CD4-positive, CD25-positive, alpha-beta regulatory T cell (primary cell): ENCODE measurements around the gene SORL1. TPM values are rescaled to one million over a fixed set of nuclear protein-coding genes. Genes with fewer than 3 reads are reported as not detected.

ENCODE experiments used
- ATAC-seq, 2 donors: fragments of 150-1000 bp; cut with Tn5 transposase; one replicate each; pipeline ENCODE4 v1.10.0; 2021; ENCODE audit warnings: low read depth in 2 of 2, moderate number of reproducible peaks in 2 of 2, moderate library complexity in 1 of 2
- DNase-seq, 3 donors: peaks; one replicate each; pipeline versions ENCODE4 v3.0.0 to v3.0.0-alpha.2; 2012 to 2022; ENCODE audit warnings: mixed read lengths in 1 of 3
- H3K27ac ChIP-seq: one replicate; pipeline ENCODE4 v1.7.0; 2013; ENCODE audit warnings: mild to moderate bottlenecking, low read length; ENCODE audit not compliant: insufficient read depth, poor library complexity, severe bottlenecking
- H3K27me3 ChIP-seq: one replicate; pipeline ENCODE4 v1.7.0; 2013; ENCODE audit warnings: low read length; ENCODE audit not compliant: control insufficient read depth, insufficient read depth
- H3K36me3 ChIP-seq: one replicate; pipeline ENCODE4 v1.7.0; 2013; ENCODE audit warnings: mild to moderate bottlenecking, low read length, moderate library complexity; ENCODE audit not compliant: control insufficient read depth, insufficient read depth
- H3K4me1 ChIP-seq: 2 replicates; pipeline ENCODE4 v1.7.0; 2013; ENCODE audit warnings: mild to moderate bottlenecking, low read length; ENCODE audit not compliant: insufficient read depth, control insufficient read depth, poor library complexity, severe bottlenecking
- H3K4me3 ChIP-seq: one replicate; pipeline ENCODE4 v1.7.0; 2013; ENCODE audit warnings: low read depth, mild to moderate bottlenecking, low read length, moderate library complexity
- H3K9me3 ChIP-seq, 2 experiments: 1 replicate in 1 of 2; 2 replicates in 1 of 2; pipeline ENCODE4 v1.7.0; 2013; ENCODE audit warnings: low read length in 2 of 2, mild to moderate bottlenecking in 1 of 2, moderate library complexity in 1 of 2; ENCODE audit not compliant: control insufficient read depth in 2 of 2
- H3K27ac Mint-ChIP-seq, 3 donors: one replicate each; pipeline ENCODE4 v1.8.0; 2020 to 2022; ENCODE audit warnings: mild to moderate bottlenecking in 3 of 3, mixed read lengths in 3 of 3, moderate library complexity in 2 of 3
- H3K27me3 Mint-ChIP-seq: one replicate; pipeline ENCODE4 v1.8.0; 2022; ENCODE audit warnings: mild to moderate bottlenecking, mixed read lengths
- H3K36me3 Mint-ChIP-seq: one replicate; pipeline ENCODE4 v1.8.0; 2020; ENCODE audit warnings: mixed read lengths
- H3K4me1 Mint-ChIP-seq, 4 donors: one replicate each; pipeline ENCODE4 v1.8.0; 2020 to 2022; ENCODE audit warnings: mixed read lengths in 4 of 4, mild to moderate bottlenecking in 1 of 4
- H3K4me3 Mint-ChIP-seq, 4 donors: one replicate each; pipeline ENCODE4 v1.8.0; 2020 to 2022; ENCODE audit warnings: mild to moderate bottlenecking in 4 of 4, mixed read lengths in 4 of 4, moderate library complexity in 3 of 4
- H3K9me3 Mint-ChIP-seq, 7 donors: one replicate each; pipeline ENCODE4 v1.8.0; 2020 to 2022; ENCODE audit warnings: mixed read lengths in 7 of 7, mild to moderate bottlenecking in 3 of 7, moderate library complexity in 2 of 7
- polyA plus RNA-seq, 4 donors: library from polyadenylated mRNA; unstranded; fragments of 300-500 nt; fragmentation: Illumina TruSeq; gene quantifications; one replicate each; pipeline ENCODE4 v1.2.3, GENCODE V29; 2021
- total RNA-seq: library from RNA; stranded (reverse); gene quantifications from one replicate; pipeline ENCODE4 v1.2.3, GENCODE V29; 2022

SORL1 gene
- total and polyA plus RNA-seq, 5 donors from 2014 or later: 143 to 441 (median 168) TPM

DNA sequence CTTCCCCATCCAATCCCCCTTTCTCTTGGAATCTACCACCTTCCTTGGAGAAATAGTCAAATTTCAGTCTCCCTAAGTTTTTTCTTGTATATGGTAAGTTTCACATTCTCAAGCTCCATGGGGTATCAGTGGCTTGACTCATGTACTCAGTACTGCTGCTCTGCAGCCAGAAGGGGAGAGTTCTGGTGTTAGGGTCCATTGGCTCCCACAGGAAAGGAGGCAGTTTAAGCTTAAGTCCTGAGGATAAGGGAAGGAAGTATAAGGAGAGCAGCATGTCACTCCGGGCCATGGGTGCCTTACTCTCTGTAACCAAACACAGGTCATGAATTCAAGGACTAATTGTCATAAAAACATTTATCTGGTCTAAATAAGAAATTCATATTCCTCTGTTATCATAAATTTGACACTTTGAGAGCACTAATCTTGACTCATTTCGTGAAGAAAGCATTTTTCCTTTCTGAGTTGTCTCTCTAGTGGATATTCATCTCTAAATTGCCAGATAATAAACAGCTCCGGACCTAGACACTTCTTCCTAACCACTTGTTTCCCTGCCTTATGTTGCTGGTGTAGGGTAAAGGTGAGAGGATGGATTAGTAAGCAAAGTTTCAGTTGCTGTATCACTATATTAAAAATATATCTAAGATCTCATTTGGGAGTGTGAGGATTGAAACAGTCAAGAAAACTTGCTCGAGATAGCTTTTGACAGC lies 20.1 kb upstream of the SORL1 start:
- Mint-ChIP-seq H3K4me3 (no peak overlapping the region), H3K4me1 (peaks cover 0 to 37% (median 12%) of the 10 kb centered on the region in 4 donors), H3K27ac (peak overlapping the region in 2 of 3 donors; percentile 44 to 72), H3K36me3 (peaks cover 9% of the 10 kb centered on the region), H3K27me3 (no peaks in the 10 kb centered on the region), H3K9me3 (no peaks in the 10 kb centered on the region)
- H3K27ac ChIP-seq: no peak overlapping the region
- DNase-seq (no peak), ATAC-seq (no peak)
- no peaks in the 10 kb centered on the region for H3K36me3 ChIP-seq
- H3K9me3 ChIP-seq: no peaks in the 10 kb centered on the region
- H3K4me1 ChIP-seq: peaks cover 6% of the 10 kb centered on the region
- H3K4me3 ChIP-seq: no peak overlapping the region
- no peaks in the 10 kb centered on the region for H3K27me3 ChIP-seq

DNA sequence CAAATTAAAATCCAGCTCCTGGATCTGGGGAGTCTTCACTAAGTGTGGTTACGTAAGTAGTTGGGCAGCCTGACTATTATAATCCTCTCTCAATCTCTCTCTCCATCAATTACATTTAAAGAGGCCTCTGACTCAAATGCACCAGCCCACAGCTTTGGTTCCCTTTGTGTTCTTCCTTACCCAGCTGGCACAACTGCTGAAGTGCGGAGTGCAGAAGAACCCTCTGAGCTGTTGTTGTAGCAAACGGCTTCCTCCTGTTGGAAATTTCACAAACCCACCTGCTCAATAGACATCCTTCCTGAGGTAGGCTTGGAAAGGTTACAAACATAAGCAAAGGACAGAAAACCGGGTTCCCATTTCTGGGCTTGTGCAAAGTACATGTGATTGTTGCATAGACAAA lies 17.0 kb upstream of the SORL1 start:
- Histone ChIP-seq H3K27me3 (no peaks in the 10 kb centered on the region), H3K27ac (no peak overlapping the region), H3K4me1 (no peaks in the 10 kb centered on the region), H3K4me3 (no peak overlapping the region), H3K36me3 (no peaks in the 10 kb centered on the region), H3K9me3 (no peaks in the 10 kb centered on the region)
- ATAC-seq (no peak), DNase-seq (no peak)
- Mint-ChIP-seq H3K36me3 (peaks cover 12% of the 10 kb centered on the region), H3K27ac (peak overlapping the region in 2 of 3 donors; percentile 39 to 81), H3K4me1 (peaks cover 0 to 38% (median 9%) of the 10 kb centered on the region in 4 donors), H3K27me3 (no peaks in the 10 kb centered on the region), H3K4me3 (no peak overlapping the region), H3K9me3 (no peaks in the 10 kb centered on the region)

DNA sequence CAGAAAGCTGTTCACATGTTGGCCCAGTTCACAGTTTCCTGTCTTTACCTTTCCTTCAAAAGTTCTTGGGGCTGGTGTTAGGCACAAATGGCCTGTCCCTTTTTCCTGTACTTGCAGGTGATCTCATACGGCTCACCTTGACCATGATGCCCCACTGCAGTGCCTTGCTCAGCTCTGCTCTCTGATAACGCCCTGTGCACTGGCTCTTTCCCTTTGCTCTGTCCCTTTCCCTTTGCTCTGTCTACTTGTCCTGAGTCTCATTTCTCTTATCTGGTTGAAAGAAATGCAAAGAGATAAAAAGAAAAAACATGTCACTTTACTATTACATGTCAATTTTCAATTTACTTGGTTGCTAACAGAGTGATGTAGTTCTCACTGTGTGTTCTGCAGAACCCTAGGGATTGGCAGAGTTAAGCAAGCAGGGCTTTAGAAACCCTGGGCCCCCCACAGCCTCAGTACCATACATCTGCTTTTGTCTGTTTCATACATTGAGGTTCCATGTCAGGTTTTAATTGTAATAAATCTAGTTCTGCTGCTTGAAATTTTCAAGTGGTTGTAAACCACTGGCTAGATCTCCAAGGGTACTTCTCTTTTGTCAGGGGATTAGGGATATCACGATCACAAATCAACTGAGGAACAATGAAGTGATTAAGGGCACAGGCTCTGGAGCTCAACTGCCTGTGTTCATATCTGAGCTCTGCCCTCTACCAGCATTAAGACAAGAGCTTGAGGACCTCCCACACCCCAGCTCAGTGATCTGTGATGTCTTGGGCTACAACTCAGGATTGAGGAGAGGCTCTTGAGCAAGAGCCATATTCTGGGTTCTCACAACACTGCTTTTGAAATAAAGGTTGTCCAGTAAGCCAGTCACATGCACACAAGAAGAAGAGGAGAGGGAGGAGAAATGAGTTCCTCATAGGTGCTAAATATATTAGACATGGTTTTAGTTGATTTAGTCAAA lies 16.3 kb upstream of the SORL1 start:
- H3K4me1 Mint-ChIP-seq: peaks cover 4 to 42% (median 11%) of the 10 kb centered on the region in 4 donors
- Histone ChIP-seq H3K27me3 (no peaks in the 10 kb centered on the region), H3K27ac (no peak overlapping the region), H3K4me3 (no peak overlapping the region), H3K9me3 (no peaks in the 10 kb centered on the region), H3K4me1 (no peaks in the 10 kb centered on the region), H3K36me3 (no peaks in the 10 kb centered on the region)
- H3K36me3 Mint-ChIP-seq: peaks cover 15% of the 10 kb centered on the region
- peak overlapping the region in 2 of 3 donors; percentile 5 to 81 for H3K27ac Mint-ChIP-seq
- no peaks in the 10 kb centered on the region for H3K27me3 Mint-ChIP-seq
- H3K4me3 Mint-ChIP-seq: no peak overlapping the region
- ATAC-seq (no peak), DNase-seq (no peak)
- H3K9me3 Mint-ChIP-seq: no peaks in the 10 kb centered on the region

DNA sequence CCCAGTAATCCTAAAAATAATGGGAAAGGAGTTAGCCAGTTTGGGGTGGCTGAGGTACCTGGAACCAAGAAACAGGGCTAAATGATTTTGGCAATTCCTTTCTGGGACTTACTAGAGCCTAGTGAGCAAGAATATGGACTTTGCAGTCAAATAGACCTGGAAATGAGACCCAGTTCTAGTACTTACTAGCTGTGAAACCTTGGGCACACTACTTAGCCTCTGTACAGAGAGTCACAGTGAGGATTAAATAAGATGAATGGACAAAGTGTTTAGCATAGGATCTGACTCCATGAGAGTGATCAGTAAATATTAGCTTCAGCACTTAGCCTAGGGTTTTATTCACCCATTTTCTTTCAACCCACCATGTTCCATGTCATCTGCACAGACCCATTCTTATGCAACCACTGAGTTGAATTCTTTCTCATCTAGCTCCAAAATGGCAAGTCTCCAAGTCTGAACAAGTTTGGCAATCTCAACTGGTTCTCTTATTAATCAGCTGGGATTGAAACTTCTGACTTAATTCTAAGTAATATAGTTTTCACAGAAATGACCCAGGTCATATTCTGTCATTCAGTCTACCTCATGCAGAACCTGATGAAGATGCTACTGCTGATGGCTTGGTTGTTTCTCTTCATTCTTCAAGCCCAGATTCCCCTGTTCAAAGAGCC lies 15.0 kb upstream of the SORL1 start:
- no peaks in the 10 kb centered on the region for H3K9me3 Mint-ChIP-seq
- no peaks in the 10 kb centered on the region for H3K36me3 ChIP-seq
- H3K36me3 Mint-ChIP-seq: peaks cover 16% of the 10 kb centered on the region
- no peak overlapping the region for H3K27ac Mint-ChIP-seq
- H3K4me1 ChIP-seq: no peaks in the 10 kb centered on the region
- H3K9me3 ChIP-seq: no peaks in the 10 kb centered on the region
- no peak overlapping the region for H3K4me3 Mint-ChIP-seq
- H3K4me3 ChIP-seq: no peak overlapping the region
- ATAC-seq: no peak
- H3K27me3 ChIP-seq: no peaks in the 10 kb centered on the region
- H3K27ac ChIP-seq: no peak overlapping the region
- peaks cover 6 to 42% (median 11%) of the 10 kb centered on the region in 4 donors for H3K4me1 Mint-ChIP-seq
- H3K27me3 Mint-ChIP-seq: no peaks in the 10 kb centered on the region
- no peak for DNase-seq

- Mint-ChIP-seq H3K27ac (no peak overlapping the region), H3K4me3 (no peak overlapping the region), H3K4me1 (peaks cover 6 to 42% (median 11%) of the 10 kb centered on the region in 4 donors), H3K9me3 (no peaks in the 10 kb centered on the region), H3K36me3 (peaks cover 17% of the 10 kb centered on the region), H3K27me3 (no peaks in the 10 kb centered on the region)
- H3K4me3 ChIP-seq: no peak overlapping the region
- ATAC-seq: no peak
- no peak overlapping the region for H3K27ac ChIP-seq
- DNase-seq: no peak
- H3K4me1 ChIP-seq: no peaks in the 10 kb centered on the region
- H3K36me3 ChIP-seq: no peaks in the 10 kb centered on the region
- H3K9me3 ChIP-seq: no peaks in the 10 kb centered on the region
- H3K27me3 ChIP-seq: no peaks in the 10 kb centered on the region
Measured at GRCh38 chr11:121437686-121438078, 14.4 kb upstream of the SORL1 start.

- peaks cover 11% of the 10 kb centered on the region for H3K36me3 ChIP-seq
- Mint-ChIP-seq H3K4me3 (no peak overlapping the region), H3K9me3 (no peaks in the 10 kb centered on the region), H3K36me3 (peaks cover 23% of the 10 kb centered on the region), H3K27me3 (no peaks in the 10 kb centered on the region), H3K27ac (peak overlapping the region in 1 of 3 donors; percentile 2), H3K4me1 (peaks cover 6 to 45% (median 13%) of the 10 kb centered on the region in 4 donors)
- no peak overlapping the region for H3K4me3 ChIP-seq
- no peaks in the 10 kb centered on the region for H3K27me3 ChIP-seq
- no peak overlapping the region for H3K27ac ChIP-seq
- H3K4me1 ChIP-seq: no peaks in the 10 kb centered on the region
- H3K9me3 ChIP-seq: no peaks in the 10 kb centered on the region
- DNase-seq: no peak
- no peak for ATAC-seq
Measured at GRCh38 chr11:121439337-121439736, 12.8 kb upstream of the SORL1 start.

DNA sequence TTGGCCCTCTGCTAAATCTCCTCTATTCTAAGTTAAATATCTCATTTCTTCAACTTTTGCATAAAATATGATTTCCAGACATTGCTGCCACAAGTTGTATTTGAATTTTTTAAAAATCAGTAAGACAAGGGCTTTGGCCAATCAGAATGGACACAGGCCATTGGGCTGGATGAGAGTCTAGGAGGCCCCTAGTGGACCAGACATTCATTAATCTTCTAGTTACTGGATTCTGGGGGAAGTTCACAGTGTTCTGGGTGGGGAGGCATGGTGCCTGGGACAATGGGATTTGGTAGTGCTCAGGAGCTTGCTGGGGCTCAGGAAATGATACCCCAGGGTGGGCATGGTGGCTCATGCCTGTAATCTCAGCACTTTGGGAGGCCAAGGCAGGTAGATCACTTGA lies 12.4 kb upstream of the SORL1 start:
- Histone ChIP-seq H3K4me3 (no peak overlapping the region), H3K4me1 (no peaks in the 10 kb centered on the region), H3K27ac (no peak overlapping the region), H3K36me3 (peaks cover 14% of the 10 kb centered on the region), H3K27me3 (no peaks in the 10 kb centered on the region), H3K9me3 (no peaks in the 10 kb centered on the region)
- Mint-ChIP-seq H3K27me3 (no peaks in the 10 kb centered on the region), H3K27ac (peak overlapping the region in 1 of 3 donors; percentile 2), H3K36me3 (peaks cover 27% of the 10 kb centered on the region), H3K4me3 (no peak overlapping the region), H3K4me1 (peaks cover 6 to 48% (median 13%) of the 10 kb centered on the region in 4 donors), H3K9me3 (no peaks in the 10 kb centered on the region)
- ATAC-seq (no peak), DNase-seq (no peak)
